RPMI8226 (cell line): Measurements from ENCODE around the gene SNRNP35.
"Not testable (repeated sequence)": the region's sequence is repeated elsewhere in the genome, so short reads cannot be mapped to it uniquely, and the experiment has no call there.

Experiments used
- DNase-seq: peaks from one replicate; pipeline ENCODE4 v3.0.0-alpha.2; 2015

Gene SNRNP35

DNA sequence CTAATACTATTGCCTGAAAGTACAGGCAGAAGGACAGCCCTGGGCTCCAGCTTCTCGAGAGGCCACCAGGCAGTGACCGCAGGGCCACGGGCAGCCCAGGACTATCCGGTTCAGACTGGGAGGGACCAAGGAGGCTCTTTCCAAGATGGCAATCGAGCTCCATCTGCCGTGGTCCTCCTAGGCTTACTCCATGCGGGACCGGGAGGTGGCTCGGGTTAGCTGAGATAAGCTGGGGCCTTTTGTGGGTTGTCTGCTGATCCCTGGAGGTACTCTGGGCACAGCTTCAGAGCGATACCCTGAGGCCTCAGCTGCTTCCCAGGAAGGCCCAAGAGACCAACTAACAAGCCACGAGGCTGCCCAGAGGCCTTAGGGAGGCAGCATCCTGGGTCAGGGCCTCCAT, 33.1 kb downstream of the SNRNP35 start:
- no peak for DNase-seq

DNA sequence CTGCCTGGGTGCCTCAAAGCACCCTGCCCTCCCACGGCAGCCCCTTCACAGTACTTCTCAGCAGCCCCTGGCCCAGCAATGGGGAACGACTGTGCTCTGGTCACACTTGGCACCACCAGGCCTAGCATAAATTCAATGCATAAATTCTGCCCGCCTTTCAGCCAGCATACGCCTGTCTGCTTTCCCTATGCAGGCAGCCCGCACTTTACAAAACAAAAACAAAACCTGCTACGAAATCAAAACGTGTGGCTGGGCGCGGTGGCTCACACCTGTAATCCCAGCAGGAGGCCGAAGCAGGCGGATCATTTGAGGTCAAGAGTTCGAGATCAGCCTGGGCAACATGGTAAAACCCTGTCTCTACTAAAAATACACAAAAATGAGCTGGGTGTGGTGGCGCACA, 33.5 kb downstream of the SNRNP35 start:
- DNase-seq, result no peak

DNA sequence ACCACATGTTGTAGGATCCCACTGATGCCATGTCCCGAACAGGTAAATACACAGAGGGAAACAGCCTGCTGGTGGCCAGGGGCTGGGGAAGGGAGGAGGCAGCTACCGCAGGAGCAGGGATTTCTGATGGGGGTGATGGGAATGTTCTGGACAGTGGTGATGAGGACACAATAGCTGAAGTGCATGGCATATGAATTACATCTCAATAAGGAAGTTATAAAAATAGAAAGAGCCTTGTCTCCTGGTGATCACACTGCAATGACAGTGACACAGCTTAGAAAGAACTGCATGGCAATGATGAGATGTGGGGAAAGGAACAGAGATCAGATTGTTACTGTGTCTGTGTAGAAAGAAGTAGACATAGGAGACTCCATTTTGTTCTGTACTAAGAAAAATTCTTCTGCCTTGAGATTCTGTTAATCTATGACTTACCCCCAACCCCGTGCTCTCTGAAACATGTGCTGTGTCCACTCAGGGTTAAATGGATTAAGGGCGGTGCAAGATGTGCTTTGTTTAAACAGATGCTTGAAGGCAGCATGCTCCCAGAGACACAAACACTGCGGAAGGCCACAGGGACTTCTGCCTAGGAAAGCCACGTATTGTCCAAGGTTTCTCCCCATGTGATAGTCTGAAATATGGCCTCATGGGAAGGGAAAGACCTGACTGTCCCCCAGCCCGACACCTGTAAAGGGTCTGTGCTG, 34.5 kb downstream of the SNRNP35 start:
- DNase-seq, result not testable (repeated sequence)

DNA sequence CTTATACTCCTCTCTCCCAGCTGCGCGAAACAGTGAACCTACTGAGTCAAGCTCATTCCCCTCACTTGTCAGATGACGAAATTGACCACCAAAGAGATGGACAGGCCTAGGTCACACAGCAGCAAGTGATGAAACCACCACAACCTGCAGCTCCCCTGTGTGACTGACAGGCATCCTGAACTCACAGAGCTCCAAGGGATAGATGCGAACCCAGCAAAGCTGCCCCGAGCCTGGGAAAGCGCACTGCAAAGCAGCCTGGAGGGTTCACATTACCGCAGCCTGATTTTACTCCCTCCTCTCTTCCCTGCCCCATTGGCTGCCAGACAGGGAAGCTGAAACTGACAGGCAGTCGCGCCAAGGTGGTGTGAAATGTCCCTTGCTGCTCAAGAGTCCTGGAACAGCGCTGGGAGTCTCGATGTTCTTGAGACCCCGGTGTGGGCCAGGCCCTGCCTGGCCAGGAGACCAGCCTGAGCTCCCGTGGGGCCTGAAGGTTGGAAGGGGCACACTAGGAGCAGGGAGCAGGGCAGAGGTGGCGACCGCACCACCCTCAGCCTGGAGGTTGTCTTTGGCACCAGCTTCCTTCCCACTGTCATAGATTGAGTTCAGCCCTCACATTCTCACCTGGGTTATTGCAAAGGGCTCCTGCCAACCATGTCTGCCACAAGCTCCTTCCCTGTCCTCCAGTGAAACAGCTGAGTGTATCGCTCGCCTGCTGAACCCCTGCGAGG, 36.3 kb downstream of the SNRNP35 start:
- DNase-seq, result no peak

DNA sequence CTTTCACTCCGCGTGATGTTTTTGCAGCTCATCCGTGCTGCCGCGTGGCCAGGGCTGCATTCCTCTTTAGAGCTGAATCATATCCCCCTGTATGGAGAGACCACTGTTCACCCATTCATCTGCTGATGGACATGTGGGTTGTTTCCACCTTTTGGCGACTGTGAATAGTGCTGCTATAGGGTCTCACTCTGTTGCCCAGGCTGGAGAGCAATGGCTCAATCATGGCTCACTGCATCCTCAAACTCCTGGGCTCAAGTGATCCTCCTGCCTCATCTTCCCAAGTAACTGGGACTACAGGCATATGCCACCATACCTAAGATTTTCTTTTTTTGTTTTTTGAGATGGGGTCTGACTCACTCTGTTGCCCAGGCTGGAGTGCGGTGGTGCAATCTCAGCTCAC, 39.1 kb downstream of the SNRNP35 start:
- DNase-seq, result no peak

DNA sequence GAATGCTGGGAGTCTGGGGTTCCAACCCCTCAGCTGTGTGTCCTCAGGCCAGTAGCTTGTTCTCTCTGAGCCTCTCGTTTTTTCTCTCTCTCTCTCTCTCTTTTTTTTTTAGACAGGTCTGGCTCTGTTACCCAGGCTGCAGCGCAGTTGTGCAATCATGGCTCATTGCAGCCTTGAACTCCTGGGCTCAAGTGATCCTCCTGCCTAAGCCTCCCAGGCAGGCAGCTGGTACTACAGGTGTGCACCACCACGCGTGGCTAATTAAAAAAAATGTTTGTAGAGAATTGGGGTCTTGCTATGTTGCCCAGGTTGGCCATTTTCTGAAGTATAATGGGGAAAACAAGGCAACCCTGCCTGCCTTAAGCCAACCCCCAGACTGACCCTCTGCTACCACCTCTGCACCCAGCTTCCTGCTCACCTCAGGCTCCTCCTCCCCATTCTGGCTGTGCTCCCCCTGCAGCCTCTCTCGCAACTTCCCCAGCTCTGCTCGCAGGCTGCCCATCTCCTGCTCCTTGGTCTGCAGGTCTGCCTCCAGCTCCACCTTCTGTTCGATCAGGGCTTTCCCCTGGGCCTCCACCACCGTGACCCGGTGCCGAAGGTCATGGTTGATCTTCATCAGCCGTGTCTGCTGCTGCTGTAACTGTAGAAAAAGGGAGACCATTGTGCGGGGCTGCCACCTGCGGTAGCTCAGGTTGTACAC, 40.3 kb downstream of the SNRNP35 start:
- no peak for DNase-seq

DNA sequence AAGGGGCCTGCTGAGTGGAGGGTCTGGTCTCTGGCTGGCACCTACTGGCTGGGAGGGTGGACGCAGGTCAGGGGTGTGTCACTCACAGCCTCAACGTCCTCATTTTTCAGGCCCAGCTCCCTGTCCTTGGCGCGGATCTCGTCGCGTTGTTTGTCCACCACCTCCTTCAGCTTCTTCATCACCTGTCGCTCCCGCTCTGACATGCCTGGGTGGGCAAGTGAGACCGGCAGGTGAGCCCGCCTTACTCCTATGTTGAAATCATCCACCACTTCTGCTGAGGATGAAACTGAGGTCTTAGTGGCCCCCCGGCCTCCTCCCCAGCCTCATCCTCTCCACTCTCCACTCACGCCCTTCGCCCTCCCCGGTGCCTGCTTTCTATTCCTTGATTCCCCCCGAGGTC, 41.4 kb downstream of the SNRNP35 start:
- no peak for DNase-seq

DNA sequence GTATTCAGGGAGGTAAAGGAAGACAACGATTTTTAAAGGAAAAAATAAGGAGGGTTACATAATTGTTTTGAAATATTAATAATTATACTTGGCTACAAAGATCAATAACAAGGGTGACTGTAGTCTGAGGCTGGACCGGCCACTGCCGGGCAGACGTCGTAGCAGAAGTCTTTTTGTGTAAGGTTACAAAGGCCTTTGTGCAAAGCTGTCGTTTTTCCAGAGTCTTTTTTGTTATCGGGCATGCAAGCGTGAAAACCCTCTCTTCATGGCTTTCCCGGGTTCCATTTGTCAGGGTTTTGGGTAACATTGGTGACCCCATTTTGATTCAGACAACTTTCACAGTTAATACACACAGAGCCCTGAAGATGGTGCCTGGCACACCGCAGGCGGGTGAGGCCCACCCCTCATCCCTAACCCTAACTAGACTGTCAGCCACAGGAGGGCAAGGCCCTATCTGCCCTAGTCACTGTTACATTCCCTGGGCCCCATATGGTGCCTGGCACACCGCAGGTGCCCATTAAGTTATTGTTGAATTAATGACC, 44.3 kb downstream of the SNRNP35 start:
- no peak for DNase-seq

DNA sequence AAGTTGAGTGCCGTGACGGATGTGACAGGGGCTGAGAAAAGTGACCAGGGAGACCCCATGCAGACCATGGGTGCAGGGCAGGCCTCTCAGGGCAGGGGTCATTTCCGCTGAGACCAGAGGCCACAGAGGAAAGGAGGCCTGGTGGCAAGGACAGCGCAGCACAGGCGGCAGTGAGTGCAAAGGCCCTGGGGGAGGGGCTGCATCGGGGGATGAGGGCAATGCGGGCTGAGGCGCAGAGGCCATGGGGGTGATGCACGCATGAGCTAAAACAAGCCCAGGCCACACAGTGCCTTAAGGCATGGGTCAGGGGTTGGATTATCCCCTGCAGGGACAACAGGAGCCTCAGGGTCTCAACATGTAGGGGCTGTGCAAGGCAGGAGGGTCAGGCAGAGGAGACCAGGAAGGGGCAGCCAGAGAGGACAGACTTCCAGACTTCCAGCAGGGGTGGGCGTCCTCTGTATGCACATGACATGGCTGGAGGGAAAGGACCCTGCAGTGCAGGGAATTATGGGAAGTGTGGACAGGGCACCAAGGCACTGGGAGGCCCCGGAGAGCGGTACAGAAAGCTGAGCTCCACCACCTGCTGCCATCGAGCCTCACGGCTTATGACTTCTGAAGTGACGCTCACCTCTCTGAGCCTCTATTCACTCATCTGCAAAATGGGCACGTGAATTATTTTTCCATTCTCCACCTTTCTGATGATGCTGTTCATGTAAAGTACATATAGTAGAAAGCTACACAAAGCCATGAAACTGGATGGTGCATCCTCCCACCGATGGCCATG, 48.3 kb downstream of the SNRNP35 start:
- DNase-seq, result no peak

DNA sequence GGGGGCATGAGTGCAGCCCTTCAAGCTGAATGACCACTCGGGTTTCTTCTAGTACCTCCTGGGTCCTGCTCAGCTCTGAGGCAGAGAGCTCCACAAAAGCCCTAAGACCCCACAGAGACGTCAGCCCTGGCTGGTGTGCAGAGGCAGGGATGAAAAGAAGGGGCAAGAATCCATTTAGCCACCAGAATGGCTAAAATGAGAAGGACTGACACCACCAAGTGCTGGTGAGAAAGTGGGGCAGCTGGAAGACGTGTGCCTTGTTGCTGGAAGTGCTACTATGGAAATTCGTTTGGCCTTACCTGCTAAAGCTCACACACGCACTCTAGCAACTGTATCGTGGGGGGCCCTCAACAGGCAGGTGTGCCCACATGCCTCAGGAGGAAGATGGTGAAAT, 48.9 kb downstream of the SNRNP35 start:
- DNase-seq, result no peak

DNA sequence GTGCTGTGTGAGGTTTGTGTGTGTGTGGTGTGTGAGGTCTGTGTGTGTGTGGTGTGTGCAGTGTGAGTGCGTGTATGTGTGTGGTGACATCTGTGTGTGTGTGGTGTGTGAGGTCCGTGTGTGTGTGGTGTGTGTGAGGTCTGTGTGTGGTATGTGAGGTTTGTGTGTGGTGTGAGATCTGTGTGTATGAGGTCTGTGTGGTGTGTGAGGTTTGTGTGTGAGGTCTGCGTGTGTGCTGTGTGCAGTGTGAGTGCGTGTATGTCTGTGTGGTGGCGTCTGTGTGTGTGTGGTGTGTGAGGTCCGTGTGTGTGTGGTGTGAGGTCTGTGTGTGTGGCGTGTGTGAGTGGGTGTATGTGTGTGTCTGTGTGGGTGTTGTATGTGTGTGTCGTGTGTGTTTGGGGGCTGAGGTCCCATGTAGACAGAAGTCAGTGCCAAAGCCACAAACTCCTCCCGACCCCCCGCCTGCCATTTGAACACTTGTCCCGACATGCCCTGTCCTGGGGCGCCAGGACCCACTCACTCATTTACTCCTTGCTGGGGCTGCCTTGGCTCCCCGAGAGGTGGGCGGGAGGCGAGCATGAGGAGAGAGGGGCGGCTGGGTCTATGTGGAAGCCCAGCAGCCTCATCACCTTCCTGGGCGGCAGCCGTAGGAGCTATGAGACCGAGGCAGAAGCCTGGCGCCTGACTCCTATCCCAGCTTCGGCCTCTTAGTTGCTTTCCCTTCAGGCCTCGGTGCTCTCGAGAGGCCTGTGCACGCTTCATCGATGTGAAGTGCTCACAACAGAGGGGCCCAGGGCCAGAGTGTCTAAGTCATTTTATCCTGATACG, 55.1 kb downstream of the SNRNP35 start:
- DNase-seq, result no peak

DNA sequence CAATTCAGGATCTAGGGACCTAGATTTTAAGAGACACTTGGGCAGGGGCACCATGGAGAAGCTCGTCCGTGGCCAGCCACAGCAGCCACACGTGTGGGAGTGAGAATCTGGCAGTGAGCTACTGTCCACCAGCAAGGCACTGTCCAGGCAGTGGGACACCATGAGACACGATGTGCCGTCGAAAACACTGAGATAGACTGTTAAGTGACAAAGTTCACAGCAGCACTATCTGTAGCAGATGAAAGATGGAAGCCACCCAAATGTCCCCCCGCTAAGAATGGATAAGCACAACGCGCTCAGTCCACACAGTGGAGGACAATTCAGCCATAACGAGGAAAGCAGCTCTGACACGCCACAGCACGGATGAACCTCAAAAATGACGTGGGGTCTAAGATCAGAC, 55.9 kb downstream of the SNRNP35 start:
- DNase-seq, result no peak

DNA sequence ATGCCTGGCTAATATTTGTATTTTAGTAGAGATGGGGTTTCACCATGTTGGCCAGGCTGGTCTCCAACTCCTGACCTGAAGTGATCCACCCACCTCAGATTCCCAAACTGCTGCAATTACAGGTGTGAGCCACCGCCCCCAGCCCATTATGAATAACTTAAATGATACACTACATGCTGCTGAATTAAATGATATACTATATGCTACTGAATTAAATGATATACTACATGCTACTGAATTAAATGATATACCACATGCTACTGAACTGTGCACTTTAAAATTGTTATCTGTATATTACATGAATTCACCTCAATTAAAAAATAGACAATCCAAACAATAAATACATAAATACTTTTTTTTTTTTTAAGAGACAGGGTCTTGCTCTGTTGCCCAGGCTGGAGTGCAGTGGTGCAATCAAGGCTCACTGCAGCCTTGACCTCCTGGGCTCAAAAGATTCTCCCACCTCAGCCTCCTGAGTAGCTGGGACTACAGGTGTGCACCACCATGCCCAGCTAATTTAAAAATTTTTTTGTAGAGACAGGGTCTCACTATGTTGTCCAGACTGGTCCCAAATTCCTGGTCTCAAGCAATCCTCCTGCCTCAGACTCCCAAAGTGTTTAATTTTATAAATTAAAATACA, 56.8 kb downstream of the SNRNP35 start:
- DNase-seq, result not testable (repeated sequence)

DNA sequence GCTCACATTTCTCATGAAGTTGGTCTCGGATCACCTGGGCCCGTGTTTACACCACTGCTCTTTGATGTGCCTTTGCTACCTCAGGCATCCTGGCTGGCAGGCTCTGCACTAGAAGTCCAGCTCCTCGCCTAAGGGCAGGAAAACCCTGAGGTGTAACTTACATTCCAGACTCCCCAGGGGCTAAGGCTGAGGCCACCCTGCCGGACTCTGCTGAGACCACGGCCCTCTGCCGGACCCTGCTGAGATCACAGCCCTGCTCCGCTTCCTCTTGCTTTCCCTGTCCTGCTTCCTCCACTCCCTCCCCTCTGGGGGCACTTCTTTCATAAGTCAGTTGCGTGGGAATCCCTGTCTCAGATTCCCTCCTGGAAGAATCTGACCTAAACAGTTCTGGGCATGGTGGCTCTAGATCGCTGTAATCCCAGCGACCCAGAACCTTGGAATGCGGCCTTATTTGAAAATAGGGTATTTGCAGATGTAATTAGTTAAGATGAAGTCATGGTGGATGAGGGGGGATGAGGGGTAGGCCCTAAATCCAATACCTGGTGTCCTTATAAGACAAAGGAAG, 58.4 kb downstream of the SNRNP35 start:
- no peak for DNase-seq
